Measurements from ENCODE around the gene IMMT. TPM values are rescaled to one million over a fixed set of nuclear protein-coding genes. Genes with fewer than 3 reads are reported as not detected.

Gene IMMT
- total and polyA plus RNA-seq, 9 of the 15 experiments (the other 6 are each of a cell fraction or from before 2014, with no cell fraction given): 119 to 294 (median 140) TPM

DNA sequence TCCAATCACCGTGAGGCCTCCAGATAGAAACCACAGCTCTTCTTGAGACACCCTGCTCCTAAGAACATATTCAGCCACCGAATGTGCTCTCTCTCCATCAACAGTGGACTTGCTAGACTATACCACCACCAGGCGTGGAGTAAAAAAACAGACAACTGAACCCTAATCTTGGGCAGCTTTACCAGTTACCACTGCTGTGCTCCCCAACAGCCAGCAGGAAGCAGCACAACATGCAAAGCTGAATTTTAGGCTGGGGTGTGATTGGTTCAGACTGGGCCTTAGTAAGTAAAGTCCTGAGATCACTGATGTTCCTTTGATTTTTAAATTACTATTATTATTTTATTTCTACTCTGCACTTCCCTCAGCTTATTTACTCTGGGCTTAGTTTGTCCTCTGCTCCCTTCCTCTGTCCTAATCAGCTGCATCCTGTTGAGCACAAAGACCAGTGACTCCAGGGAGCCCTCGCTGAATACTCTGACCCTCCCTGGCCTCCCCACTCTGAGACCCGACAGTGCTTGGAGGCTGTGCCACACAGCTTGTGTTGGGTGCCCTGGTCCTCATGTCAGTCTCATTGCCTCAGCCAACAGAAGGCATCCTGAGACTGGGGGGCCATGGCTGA, 25.9 kb upstream of the IMMT start (continued):
- TF ChIP-seq GATA2 (CRISPR knock-in tag; IDR thresholded peaks at IDR 0.05) (0 out of 2 replicates have a peak, but pooled peaks have one; percentile 13), ZBTB8A (IDR thresholded peaks at IDR 0.05; ENCODE audit: partially characterized antibody) (no peak), HDAC3 (IDR thresholded peaks at IDR 0.05; ENCODE audit: borderline replicate concordance, partially characterized antibody) (no peak), MYC (IDR thresholded peaks at IDR 0.05; ENCODE audit: low read depth, low read length) (0 out of 2 replicates have a peak, but pooled peaks have one; percentile 38), MYC (CRISPR knock-in tag; IDR thresholded peaks at IDR 0.05; ENCODE audit: borderline replicate concordance, low read depth) (no peak), ZFP30 (CRISPR knock-in tag; IDR thresholded peaks at IDR 0.05; ENCODE audit: borderline replicate concordance) (no peak), ZNF785 (CRISPR knock-in tag; IDR thresholded peaks at IDR 0.05) (no peak), SMAD3 (CRISPR knock-in tag; conservative IDR thresholded peaks at IDR 0.05) (no peak), STAT5B (CRISPR knock-in tag; IDR thresholded peaks at IDR 0.05) (no peak), BACH1 (tag; IDR thresholded peaks at IDR 0.05) (no peak), NCOA4 (IDR thresholded peaks at IDR 0.05; ENCODE audit: partially characterized antibody) (no peak), ZNF561 (CRISPR knock-in tag; conservative IDR thresholded peaks at IDR 0.05) (no peak), LARP7 (IDR thresholded peaks at IDR 0.05) (no peak), NR2C2 (CRISPR knock-in tag; IDR thresholded peaks at IDR 0.05) (no peak), NR2C2 (tag; IDR thresholded peaks at IDR 0.05) (no peak), ASH1L (IDR thresholded peaks at IDR 0.05; ENCODE audit: borderline replicate concordance, low read depth, partially characterized antibody) (no peak), DMBX1 (CRISPR knock-in tag; IDR thresholded peaks at IDR 0.05; ENCODE audit: borderline replicate concordance) (no peak), ARID1B (IDR thresholded peaks at IDR 0.05) (no peak)
- TF ChIP-seq, protein P1, sequence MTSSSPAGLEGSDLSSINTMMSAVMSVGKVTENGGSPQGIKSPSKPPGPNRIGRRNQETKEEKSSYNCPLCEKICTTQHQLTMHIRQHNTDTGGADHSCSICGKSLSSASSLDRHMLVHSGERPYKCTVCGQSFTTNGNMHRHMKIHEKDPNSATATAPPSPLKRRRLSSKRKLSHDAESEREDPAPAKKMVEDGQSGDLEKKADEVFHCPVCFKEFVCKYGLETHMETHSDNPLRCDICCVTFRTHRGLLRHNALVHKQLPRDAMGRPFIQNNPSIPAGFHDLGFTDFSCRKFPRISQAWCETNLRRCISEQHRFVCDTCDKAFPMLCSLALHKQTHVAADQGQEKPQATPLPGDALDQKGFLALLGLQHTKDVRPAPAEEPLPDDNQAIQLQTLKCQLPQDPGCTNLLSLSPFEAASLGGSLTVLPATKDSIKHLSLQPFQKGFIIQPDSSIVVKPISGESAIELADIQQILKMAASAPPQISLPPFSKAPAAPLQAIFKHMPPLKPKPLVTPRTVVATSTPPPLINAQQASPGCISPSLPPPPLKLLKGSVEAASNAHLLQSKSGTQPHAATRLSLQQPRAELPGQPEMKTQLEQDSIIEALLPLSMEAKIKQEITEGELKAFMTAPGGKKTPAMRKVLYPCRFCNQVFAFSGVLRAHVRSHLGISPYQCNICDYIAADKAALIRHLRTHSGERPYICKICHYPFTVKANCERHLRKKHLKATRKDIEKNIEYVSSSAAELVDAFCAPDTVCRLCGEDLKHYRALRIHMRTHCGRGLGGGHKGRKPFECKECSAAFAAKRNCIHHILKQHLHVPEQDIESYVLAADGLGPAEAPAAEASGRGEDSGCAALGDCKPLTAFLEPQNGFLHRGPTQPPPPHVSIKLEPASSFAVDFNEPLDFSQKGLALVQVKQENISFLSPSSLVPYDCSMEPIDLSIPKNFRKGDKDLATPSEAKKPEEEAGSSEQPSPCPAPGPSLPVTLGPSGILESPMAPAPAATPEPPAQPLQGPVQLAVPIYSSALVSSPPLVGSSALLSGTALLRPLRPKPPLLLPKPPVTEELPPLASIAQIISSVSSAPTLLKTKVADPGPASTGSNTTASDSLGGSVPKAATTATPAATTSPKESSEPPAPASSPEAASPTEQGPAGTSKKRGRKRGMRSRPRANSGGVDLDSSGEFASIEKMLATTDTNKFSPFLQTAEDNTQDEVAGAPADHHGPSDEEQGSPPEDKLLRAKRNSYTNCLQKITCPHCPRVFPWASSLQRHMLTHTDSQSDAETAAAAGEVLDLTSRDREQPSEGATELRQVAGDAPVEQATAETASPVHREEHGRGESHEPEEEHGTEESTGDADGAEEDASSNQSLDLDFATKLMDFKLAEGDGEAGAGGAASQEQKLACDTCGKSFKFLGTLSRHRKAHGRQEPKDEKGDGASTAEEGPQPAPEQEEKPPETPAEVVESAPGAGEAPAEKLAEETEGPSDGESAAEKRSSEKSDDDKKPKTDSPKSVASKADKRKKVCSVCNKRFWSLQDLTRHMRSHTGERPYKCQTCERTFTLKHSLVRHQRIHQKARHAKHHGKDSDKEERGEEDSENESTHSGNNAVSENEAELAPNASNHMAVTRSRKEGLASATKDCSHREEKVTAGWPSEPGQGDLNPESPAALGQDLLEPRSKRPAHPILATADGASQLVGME (CRISPR knock-in tag; IDR thresholded peaks at IDR 0.05): no peak
- TF ChIP-seq, protein P2, sequence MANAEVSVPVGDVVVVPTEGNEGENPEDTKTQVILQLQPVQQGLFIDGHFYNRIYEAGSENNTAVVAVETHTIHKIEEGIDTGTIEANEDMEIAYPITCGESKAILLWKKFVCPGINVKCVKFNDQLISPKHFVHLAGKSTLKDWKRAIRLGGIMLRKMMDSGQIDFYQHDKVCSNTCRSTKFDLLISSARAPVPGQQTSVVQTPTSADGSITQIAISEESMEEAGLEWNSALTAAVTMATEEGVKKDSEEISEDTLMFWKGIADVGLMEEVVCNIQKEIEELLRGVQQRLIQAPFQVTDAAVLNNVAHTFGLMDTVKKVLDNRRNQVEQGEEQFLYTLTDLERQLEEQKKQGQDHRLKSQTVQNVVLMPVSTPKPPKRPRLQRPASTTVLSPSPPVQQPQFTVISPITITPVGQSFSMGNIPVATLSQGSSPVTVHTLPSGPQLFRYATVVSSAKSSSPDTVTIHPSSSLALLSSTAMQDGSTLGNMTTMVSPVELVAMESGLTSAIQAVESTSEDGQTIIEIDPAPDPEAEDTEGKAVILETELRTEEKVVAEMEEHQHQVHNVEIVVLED (CRISPR knock-in tag; IDR thresholded peaks at IDR 0.05): no peak
- TF ChIP-seq, protein P3, sequence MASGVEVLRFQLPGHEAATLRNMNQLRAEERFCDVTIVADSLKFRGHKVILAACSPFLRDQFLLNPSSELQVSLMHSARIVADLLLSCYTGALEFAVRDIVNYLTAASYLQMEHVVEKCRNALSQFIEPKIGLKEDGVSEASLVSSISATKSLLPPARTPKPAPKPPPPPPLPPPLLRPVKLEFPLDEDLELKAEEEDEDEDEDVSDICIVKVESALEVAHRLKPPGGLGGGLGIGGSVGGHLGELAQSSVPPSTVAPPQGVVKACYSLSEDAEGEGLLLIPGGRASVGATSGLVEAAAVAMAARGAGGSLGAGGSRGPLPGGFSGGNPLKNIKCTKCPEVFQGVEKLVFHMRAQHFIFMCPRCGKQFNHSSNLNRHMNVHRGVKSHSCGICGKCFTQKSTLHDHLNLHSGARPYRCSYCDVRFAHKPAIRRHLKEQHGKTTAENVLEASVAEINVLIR (CRISPR knock-in tag; IDR thresholded peaks at IDR 0.05): no peak

Data from K562 (cell line).